Thyroid gland (tissue), 4 donors: ENCODE measurements around the gene COL21A1.

Experiments used
- CTCF ChIP-seq, 6 experiments: fragments of 200-600 bp in 3 of 6; fragments of 450-650 bp in 3 of 6; sonication (generic) in 3 of 6; IDR thresholded peaks; one replicate each; pipeline ENCODE4 v1.5.1; 2016 to 2019; ENCODE audit warnings: antibody characterized with exemption in 6 of 6, mild to moderate bottlenecking in 2 of 6, inconsistent platforms in 1 of 6, moderate library complexity in 1 of 6
- POLR2A ChIP-seq, 2 donors: fragments of 450-650 bp; IDR thresholded peaks; one replicate each; pipeline ENCODE4 v1.6.1; 2017; ENCODE audit warnings: antibody characterized with exemption in 2 of 2, mild to moderate bottlenecking in 2 of 2, moderate library complexity in 1 of 2

DNA sequence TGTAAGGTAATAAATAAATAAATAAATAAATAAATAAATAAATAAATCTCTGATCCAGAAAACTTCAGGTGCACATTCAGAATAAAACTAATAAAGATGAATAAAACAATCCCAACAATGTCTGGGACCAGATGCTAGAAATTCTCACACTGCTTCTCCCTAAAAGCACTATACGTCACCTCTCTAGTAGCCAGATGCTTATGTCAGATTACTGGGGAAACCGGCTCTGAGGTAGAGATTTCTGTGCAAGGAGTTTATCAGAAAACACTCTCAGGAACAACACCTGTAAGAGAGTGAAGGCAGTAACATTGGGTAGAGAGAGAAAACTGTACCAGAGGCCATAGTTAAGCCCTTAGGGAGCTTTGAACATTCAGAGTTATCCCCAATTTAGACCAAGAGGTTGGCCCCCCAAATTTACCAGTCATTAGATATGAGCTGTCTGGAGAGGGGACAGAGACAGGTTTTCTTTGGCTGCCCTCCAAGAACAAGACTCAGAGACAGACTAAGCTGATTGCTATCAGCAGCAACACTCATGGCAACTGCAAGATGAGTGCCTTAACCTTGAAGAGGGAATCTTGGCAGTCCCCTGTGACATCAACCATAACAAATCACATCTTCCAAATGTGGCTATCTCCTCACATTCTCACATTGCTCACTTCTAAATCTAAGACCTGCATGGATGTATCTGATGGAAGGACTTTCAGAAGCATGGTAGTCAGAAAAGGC lies 220.8 kb downstream of the COL21A1 start:
- no peak for TF ChIP-seq CTCF (IDR thresholded peaks at IDR 0.05)
- no peak for TF ChIP-seq POLR2A (IDR thresholded peaks at IDR 0.05)
